ENCODE results near the gene TMEM52B. TPM values are rescaled to one million over a fixed set of nuclear protein-coding genes. Genes with fewer than 3 reads are reported as not detected.

TMEM52B gene
- total RNA-seq, 1 experiment from 2014 or later: 46.0 TPM

DNA sequence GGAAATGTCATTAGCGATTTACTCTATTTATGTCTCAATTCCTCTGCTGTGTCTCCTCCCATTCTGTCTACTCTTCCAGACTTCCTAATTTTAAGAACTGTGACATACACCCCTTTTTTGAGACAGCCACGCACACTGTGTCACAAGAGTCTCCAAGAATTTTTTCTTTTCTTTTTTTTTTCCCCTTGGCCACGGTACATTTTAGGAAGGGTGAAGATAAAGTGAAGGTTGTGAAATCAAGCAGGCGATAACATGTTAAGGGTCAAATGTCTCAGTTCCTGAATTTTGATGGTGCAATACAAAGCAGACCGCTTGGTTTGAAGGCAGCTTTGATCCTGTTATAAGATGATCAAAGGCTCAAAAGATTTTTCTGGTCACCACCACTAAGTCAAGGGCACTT, 11.2 kb upstream of the TMEM52B start:
- peak; percentile 71 to 86 for DNase-seq
- no peaks in the 10 kb centered on the region for H3K36me3 ChIP-seq (ENCODE audit: control insufficient read depth, insufficient read depth, low read length)
- POLR2A ChIA-PET: interaction anchor here (1.0 kb wide), 1 partner anchor 8 kb away, joined by 3 read pairs; no protein-coding TSS in a partner anchor
- H3K4me3 Mint-ChIP-seq (ENCODE audit: unreplicated experiment): peak overlapping the region; percentile 25
- peaks cover 43% of the 10 kb centered on the region for H3K4me1 Mint-ChIP-seq (ENCODE audit: low read depth, unreplicated experiment)
- peaks cover 76% of the 10 kb centered on the region for H3K4me1 ChIP-seq
- CTCF ChIA-PET: interaction anchor here (1.0 kb wide), 2 partner anchors 9 to 14 kb away, joined by 4 to 5 read pairs; no protein-coding TSS in a partner anchor
- H3K4me3 ChIP-seq (ENCODE audit: low read depth, low read length): no peak overlapping the region
- H3K27me3 Mint-ChIP-seq (ENCODE audit: insufficient read depth, unreplicated experiment): no peaks in the 10 kb centered on the region
- H3K27ac Mint-ChIP-seq (ENCODE audit: unreplicated experiment): peak overlapping the region; percentile 73
- intact Hi-C loops (cut with micrococcal nuclease; ENCODE audit: unreplicated experiment): loop anchor here (1.0 to 2.0 kb wide), 2 partner anchors 9 to 23 kb away; no protein-coding TSS in a partner anchor
- H3K9me3 ChIP-seq: no peaks in the 10 kb centered on the region
- H3K9me3 Mint-ChIP-seq (ENCODE audit: unreplicated experiment): no peaks in the 10 kb centered on the region
- peaks cover 52% of the 10 kb centered on the region for H3K36me3 Mint-ChIP-seq (ENCODE audit: insufficient read depth, unreplicated experiment)
- no peaks in the 10 kb centered on the region for H3K27me3 ChIP-seq (replicated peaks; ENCODE audit: control insufficient read depth, insufficient read depth, low read length)
- TF ChIP-seq CTCF (IDR thresholded peaks at IDR 0.05; ENCODE audit: insufficient read depth in 1 of 2, low read depth in 1 of 2, low read length in 1 of 2, severe bottlenecking in 1 of 2, unreplicated experiment in 1 of 2): no peak
- no TSS peak for BruUV-seq (replicated peaks)

DNA sequence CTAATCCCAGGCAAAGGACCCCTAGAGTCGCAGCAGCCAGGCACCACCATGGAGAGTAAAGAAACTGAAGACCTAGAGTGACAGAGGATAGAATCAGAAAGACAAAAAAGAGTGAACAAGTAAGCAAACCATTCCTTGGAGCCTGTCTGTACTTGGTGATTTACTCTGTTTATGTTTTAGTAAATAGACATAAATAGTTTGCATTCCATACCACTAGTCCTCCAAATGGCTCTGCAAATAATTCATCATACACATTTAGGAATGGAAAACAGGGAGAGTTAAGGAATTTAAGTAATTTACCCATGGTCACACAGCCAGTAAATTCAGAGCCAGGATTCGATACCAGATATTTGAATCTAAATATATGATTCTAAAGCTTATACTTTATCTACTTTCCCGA, 9.7 kb upstream of the TMEM52B start:
- ChIA-PET POLR2A (no interaction called here), CTCF (interaction anchor here (1.0 kb wide), 1 partner anchor 15 kb away, joined by 5 read pairs; no protein-coding TSS in a partner anchor)
- peaks cover 84% of the 10 kb centered on the region for H3K4me1 ChIP-seq
- Mint-ChIP-seq H3K9me3 (ENCODE audit: unreplicated experiment) (no peaks in the 10 kb centered on the region), H3K4me3 (ENCODE audit: unreplicated experiment) (peak overlapping the region; percentile 45), H3K27ac (ENCODE audit: unreplicated experiment) (peak overlapping the region; percentile 73), H3K27me3 (ENCODE audit: insufficient read depth, unreplicated experiment) (no peaks in the 10 kb centered on the region), H3K36me3 (ENCODE audit: insufficient read depth, unreplicated experiment) (peaks cover 41% of the 10 kb centered on the region), H3K4me1 (ENCODE audit: low read depth, unreplicated experiment) (peaks cover 43% of the 10 kb centered on the region)
- no peaks in the 10 kb centered on the region for H3K27me3 ChIP-seq (replicated peaks; ENCODE audit: control insufficient read depth, insufficient read depth, low read length)
- no peak for TF ChIP-seq CTCF (IDR thresholded peaks at IDR 0.05; ENCODE audit: insufficient read depth in 1 of 2, low read depth in 1 of 2, low read length in 1 of 2, severe bottlenecking in 1 of 2, unreplicated experiment in 1 of 2)
- H3K9me3 ChIP-seq: no peaks in the 10 kb centered on the region
- intact Hi-C loops (cut with micrococcal nuclease; ENCODE audit: unreplicated experiment): loop anchor here (1.0 kb wide), 1 partner anchor 16 kb away; no protein-coding TSS in a partner anchor
- H3K4me3 ChIP-seq (ENCODE audit: low read depth, low read length): no peak overlapping the region
- H3K36me3 ChIP-seq (ENCODE audit: control insufficient read depth, insufficient read depth, low read length): no peaks in the 10 kb centered on the region
- DNase-seq: no peak
- BruUV-seq (replicated peaks): no TSS peak

DNA sequence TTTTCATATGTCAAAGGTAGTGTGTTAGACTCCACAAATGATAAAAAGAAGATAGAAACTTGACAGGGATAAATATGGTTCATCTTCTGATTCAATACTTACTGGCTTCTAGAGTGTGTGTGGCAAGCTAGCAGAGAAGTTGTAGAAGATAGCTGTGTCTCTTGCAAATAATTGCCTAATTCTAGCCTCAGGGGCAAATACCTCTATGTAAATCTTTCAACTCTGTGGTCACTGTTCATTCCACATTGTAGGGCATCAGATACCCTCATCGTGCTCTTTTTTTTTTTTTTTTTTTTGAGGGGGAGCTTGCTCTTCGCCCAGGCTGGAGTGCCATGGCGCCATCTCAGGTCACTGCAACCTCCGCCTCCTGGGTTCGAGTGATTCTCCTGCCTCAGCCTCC, 8.6 kb upstream of the TMEM52B start:
- Mint-ChIP-seq H3K27me3 (ENCODE audit: insufficient read depth, unreplicated experiment) (no peaks in the 10 kb centered on the region), H3K36me3 (ENCODE audit: insufficient read depth, unreplicated experiment) (peaks cover 39% of the 10 kb centered on the region), H3K27ac (ENCODE audit: unreplicated experiment) (peak overlapping the region; percentile 8), H3K4me3 (ENCODE audit: unreplicated experiment) (peak overlapping the region; percentile 68), H3K9me3 (ENCODE audit: unreplicated experiment) (no peaks in the 10 kb centered on the region), H3K4me1 (ENCODE audit: low read depth, unreplicated experiment) (peaks cover 51% of the 10 kb centered on the region)
- no peaks in the 10 kb centered on the region for H3K9me3 ChIP-seq
- peaks cover 90% of the 10 kb centered on the region for H3K4me1 ChIP-seq
- BruUV-seq (replicated peaks): no TSS peak
- H3K36me3 ChIP-seq (ENCODE audit: control insufficient read depth, insufficient read depth, low read length): no peaks in the 10 kb centered on the region
- peak in 1 of 2 experiments; percentile 76 for DNase-seq
- intact Hi-C loops (cut with micrococcal nuclease; ENCODE audit: unreplicated experiment): loop anchor here (1.0 kb wide), 1 partner anchor 42 kb away; the partner anchor contains the start of gene GABARAPL1
- TF ChIP-seq CTCF (IDR thresholded peaks at IDR 0.05; ENCODE audit: insufficient read depth in 1 of 2, low read depth in 1 of 2, low read length in 1 of 2, severe bottlenecking in 1 of 2, unreplicated experiment in 1 of 2): no peak
- ChIA-PET POLR2A (interaction anchor here (0.6 to 1.3 kb wide), 5 partner anchors 16 to 1313 kb away, joined by 3 to 12 read pairs (median 7); partner anchors contain the start of gene GABARAPL1), CTCF (interaction anchor here (0.7 to 1.2 kb wide), 3 partner anchors 17 to 1120 kb away, joined by 3 to 11 read pairs (median 4); no protein-coding TSS in a partner anchor)
- H3K27me3 ChIP-seq (replicated peaks; ENCODE audit: control insufficient read depth, insufficient read depth, low read length): no peaks in the 10 kb centered on the region
- no peak overlapping the region for H3K4me3 ChIP-seq (ENCODE audit: low read depth, low read length)

Measured in Caco-2 (cell line).